Measurements from ENCODE around the gene WFS1.

The WFS1 gene

DNA sequence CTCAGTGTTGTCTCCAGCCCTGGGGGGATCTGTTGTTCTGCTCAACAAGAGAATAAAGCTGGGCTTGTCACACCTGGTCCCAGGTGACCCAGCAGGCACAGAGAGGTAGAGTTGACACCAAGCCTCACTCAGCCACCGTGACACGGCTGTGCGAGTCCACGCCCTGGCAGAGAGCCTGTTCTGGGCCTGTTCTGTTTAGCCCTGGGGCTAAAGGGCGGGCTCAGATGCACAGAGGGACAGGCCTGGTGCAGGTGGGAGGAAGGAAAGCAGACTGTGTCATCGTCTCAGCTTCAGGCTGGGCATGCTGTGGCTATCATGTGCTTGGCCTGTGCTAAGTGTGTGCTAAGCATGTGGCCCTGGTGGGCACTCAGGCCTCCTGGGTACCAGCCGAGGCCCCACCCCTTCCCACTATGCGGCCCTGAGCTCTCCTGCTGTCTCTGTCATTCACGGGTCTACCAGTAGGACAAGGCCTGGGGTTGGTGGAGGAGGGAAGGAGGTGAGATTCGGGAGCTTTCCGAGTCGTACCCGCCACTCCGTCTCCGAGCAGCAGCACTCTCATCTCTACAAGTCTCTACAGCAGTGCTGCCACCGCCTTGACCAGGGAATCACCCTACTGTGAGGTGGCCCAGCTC, 10.8 kb downstream of the WFS1 start:
- no peak for DNase-seq

DNA sequence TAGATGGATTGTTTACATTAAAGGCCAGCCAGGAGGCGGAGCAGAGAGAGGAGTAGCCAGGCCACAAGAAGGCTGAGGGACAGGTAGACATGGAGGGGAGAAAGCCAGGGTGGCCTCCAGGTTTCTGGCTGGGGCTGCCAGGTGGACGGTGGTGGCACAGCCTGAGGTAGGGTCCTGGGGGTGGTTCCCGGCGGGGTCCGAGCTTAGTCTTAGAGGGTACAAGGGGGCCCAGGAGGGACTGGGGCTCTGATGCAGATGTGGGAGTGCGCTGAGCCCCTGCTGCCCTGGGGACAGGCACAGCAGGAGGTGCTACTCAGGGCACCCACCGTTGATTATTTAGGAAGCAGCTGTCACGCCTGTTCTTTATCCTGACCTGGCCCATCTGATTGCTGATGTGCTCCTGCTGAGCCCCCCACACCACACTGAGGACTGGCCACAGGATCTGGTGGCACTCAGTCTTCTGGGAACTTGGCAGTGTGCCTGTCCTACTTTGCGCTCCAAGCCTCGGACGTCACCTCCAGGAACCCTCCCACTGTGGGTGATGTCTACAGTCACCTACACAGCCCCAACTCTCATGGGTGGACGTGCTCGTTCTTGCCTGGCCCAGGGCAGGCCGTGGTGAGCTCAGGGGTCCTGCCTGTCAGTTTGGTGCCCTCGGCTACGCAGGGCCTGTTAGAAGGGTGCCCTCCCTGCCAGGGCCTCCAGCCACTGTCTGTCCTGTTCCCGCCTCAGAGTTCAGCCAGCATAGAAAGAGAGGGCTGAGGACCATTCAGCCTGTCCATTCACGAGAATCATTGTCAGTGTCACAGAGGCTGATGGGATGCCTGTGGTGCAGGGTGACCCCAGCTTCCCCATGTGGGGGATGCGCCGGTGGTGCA, 12.0 kb downstream of the WFS1 start:
- DNase-seq: no peak

DNA sequence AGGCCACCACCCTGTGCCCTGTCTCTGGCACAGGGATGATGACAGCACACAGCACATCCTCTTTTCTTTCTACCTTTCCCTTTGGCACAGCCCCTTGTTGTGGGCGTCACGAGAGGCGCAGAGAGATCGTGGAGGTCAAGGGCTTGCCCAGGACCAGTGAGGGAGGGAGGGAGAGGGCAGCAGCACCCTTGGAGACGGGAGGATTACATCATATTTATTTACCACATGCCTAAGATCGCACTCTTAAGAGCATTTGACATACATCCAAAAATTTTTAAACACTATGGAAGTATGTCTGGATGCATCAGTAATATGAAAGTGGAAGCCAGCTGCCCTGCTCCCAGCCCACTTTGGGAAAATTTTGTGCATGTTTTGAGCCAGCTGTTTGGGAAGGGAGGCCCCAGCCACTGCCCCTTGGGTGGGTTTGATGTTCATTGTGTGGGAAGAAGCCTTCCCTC, 12.7 kb downstream of the WFS1 start:
- DNase-seq: no peak

DNA sequence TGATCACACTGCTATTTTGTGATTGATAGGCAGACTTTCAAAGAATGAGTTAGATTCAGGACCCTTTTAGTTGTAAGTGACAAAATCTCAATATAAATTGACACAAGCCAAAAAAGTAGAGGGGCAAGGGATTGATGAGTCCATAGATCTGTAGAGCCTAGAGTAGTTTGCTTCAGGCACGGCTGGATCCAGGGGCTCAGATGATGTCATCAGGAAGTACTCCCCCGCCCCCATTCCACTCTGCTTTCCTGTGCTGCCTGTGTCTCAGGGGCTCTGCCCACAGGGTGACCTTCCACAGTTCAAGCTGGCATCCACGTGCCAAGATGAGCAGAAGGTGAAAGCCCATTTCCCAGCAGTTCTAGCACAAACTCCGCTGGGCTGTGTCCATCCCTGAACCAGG, 13.6 kb downstream of the WFS1 start:
- no peak for DNase-seq

DNA sequence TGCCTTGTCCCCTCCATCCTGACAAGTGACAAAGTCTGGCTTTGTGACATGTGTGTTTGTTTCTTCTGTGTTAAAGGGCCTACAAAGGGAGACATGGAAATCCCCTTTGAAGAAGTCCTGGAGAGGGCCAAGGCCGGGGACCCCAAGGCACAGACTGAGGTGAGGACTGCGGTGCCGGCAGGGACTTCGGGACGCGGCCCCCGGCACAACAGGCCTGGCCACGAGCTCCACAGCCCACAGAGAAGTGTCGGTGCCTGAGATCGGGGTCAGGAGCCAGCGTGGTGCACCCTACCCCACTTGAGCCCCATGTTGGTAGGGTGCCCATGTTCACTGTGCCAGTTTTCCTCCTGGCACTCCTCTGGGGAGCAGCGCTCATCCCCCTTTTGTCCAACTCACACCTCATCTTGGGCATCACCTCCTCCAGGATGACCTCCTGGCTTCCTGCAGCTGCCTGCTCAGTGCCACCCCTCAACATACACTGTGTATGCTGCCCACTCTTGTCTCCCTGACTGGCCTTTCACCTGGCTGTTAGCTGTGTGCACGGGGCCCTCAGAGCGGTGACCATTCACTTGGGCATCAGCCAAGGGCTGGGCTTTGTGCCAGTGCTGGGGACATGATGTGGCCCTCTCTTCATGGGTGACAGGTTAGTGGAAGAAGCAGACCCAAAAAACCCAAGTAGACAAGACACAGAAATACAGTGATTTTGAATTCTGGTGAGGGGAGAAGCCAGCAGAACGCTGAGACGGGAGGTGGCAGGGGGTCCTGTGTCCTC, 17.6 kb downstream of the WFS1 start:
- no peak for DNase-seq

DNA sequence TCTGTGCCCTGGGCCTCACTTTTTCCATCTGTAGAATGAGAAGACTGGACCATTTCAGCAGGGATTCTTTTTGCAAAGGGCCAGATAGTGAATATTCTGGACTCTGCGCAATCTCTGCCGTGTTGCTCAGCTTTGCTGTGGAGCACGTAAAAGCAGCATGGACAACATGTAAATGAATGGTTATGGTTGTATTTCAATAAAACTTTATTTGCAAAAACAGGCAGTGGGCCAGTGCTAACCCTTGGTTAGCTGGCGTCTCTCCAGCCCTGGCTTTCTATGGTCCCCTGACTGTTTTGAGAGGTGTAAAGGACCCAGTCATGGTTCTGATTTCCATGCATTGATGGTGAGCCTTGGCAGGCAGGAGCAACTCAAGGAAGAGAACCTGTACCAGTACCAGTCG, 18.7 kb downstream of the WFS1 start:
- no peak for DNase-seq

DNA sequence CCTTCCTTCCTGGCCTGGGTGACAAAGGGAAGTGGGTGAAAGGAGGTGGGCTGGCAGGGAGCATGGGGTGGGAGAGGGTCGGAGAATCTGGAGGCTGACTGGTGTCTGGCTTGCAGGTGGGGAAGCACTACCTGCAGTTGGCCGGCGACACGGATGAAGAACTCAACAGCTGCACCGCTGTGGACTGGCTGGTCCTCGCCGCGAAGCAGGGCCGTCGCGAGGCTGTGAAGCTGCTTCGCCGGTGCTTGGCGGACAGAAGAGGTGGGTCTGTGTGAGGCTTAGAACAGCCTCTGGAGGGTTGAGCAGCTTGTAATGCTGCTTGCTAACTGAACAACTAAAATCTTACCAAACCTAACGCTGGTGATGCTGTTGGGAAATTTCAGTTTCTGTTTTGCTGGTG, 19.2 kb downstream of the WFS1 start:
- no peak for DNase-seq

DNA sequence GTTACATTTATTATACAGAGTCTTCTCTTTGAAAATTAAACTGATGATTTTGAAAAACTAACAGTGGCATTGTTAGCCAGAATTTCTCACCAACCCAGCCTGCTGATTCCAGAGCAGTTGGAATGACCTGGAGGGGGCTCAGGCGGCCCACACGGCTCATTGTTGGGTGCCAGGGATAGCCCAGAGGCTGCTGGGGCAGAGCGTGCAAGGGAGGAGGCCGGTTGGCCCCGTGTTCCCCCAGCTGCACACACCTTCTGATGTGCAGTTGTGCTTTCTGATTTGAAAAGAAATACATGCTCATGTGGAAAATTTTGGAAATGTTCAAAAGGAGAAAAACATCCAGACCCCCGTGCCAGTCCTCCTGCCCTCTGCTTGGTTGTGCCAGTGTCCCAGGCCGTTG, 20.6 kb downstream of the WFS1 start:
- DNase-seq: no peak

DNA sequence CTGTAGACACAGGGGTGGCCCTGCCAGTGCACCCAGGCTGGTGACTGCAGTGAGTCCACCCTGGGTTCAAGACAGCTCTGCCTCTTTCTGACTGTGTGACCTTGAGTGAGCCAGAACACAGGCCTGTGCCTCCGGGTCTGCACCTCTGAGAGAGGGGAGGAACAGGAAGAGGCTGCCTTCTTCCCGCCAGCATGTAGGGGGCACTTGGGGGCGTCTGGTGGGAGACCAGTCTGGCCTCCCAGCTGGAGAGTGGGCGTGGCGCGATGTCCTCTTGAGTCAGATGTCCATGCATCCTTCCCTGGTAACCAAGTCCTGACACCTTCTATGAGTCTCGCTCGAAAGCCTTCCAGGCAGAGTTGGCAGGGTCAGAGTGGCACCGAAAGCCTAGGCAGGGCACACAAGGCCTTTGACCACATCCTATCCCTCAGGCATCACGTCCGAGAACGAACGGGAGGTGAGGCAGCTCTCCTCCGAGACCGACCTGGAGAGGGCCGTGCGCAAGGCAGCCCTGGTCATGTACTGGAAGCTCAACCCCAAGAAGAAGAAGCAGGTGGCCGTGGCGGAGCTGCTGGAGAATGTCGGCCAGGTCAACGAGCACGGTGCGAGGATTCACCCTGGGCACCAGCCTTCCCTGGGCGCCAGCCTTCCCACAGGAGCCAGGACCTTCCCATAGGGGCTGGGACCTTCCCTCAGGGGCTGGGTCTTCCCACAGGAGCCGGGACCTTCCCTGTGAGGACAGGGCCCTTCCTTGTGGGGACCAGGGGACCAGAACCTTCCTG, 21.3 kb downstream of the WFS1 start:
- no peak for DNase-seq

DNA sequence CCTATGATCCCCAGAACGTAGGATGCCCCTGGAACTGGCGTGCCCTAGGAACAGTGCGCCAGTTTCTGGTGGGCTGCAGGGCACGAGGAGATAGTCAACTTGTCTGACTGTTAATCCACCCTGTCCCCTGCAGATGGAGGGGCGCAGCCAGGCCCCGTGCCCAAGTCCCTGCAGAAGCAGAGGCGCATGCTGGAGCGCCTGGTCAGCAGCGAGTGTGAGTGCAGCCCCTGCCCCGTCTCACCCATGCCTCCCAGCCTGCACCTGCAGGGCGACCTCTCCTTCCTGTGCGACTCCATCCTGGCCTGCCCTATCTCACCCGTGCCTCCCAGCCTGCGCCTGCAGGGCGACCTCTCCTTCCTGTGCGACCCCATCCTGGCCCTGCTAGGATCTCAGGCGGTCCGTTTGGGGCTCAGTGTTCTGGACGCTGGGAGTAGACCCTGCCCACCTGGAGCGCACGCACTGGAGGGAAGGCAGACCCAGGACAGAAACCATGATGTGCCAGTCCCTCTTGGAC, 22.2 kb downstream of the WFS1 start:
- no peak for DNase-seq

DNA sequence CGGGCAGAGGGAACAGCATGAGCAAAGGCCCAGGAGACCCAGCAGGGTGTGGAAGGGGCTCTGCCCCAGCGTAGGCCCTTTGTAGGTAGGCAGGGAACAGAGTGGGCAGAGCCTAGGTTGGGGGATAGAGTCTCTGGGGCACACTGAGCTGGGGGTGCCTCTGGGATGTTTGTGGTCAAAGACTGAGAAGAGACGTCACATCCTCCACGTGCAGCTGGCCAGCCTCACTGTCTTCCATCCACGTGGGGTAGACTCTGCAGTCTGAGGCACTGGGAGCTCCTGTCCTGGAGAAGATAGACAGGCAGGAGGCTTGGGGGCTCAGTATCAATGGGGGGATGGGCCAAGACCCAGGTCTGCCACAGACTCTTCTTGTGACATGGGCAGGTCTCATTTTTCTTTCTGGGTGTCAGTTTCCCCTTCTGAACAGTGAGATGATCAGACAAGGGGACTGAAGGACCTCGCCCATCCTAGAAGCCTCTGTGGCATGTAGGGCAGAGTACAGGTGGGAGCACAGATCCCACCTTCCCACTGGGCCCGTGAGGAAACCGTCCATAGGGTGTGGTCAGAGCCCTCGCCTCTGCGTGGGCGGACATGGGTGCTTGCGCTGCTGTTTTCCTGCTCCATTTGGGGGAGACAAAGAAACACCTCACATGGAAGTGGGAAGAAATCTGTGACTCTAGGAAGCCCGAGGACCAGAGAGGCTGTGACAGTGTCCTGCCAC, 22.9 kb downstream of the WFS1 start:
- DNase-seq: no peak

DNA sequence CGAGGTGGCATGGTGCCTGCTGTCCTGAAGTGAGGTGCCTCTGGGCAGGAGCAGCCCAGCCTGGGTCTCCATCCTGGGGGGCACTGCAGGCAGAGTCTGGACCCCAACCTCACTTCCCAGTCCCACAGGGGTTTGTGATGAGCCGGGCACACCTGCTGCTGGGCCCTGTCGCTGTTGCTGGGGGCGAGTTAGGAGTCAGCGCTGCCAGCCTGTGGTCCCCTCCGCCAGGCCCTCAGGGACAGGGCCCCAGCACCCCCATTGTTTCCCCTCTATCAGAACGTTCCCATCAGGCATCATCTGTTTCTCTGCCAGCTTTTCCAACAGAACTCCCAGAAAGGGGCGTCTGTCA, 23.4 kb downstream of the WFS1 start:
- DNase-seq: no peak

DNA sequence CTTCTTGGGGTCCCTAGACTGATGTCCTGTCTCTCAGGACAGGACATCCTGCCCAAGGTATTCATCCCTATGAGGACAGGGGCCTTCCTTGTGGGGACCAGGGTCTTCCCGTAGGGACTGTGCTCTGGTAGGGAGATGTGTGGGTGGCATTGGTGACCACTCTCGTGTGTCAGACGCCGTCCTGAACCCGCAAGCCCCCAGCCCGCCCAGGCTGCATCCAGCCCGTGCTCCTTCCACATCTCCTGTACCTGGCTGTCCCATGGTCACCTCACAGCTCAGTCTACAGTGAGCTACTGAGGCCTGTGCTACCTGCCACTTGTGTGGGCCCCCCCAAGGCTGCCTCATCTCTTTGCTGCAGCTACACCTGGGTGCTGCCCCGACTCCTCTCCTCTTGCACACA, 24.0 kb downstream of the WFS1 start:
- DNase-seq: no peak

DNA sequence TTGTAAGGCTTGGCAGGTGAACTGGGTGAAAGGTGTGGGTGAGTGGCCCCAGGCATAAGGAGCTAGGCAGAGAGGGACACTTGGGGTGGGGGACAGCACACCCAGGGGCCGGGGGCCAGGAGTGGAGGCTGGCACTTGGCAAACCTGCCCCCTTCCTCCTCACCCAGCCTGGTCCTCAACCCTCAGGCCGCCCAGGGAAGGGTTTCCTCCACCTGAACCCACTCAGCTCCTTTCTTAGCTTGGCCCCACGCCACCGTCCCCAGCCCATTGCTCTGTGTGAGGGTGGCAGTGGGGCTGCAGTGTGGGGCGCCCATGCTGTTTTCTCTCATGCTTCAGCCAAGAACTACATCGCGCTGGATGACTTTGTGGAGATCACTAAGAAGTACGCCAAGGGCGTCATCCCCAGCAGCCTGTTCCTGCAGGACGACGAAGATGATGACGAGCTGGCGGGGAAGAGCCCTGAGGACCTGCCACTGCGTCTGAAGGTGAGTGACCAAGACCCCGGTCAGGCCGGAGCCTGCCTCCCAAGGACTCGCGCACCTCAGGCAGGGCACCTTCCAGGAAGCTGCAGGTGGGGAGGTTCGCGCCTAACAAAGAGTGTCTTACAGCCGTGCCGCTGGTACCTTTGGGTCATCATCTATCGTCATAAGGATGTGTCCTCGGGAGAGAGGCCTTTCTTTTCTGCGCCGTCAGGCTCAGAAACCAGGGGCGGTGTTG, 25.2 kb downstream of the WFS1 start:
- no peak for DNase-seq

DNA sequence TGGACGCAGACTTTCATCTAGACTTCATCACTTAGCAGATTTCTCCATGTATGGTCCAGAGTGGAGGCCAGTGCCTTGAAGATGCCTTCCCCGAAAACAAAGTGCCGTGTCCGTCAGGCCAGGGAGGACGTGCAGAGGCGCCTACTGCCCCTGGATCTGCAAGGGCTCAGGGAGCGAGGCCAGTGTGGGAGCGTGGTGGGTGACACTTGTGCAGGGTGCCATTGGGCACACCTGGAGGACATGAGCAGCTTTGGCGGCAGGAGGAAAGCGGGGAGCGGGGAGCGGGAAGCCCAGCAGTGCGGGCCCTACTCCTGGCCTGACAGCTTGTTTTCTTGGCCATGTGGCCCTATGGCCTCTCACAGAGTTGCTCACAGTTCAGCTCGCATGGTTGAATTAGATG, 25.8 kb downstream of the WFS1 start:
- no peak for DNase-seq

DNA sequence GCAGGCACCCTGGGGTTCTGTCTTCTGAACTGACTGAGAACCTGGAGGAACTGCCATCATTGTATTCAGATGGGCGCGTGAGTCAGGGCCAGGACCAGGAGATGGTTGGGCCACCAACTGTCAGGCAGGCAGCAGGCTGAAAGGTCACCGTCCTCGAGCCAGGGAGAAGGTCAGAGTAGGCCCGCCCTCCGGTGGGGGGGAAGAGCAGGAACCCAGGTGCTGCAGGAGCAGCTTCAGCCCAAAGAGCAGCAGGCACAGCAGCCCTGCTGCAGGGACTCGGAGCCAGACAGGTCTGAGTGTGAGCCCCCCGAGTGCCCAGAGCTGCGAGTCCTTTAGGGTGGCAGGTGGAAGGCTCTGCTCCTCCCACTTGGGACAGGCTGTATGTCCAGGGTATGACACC, 26.4 kb downstream of the WFS1 start:
- no peak for DNase-seq

DNA sequence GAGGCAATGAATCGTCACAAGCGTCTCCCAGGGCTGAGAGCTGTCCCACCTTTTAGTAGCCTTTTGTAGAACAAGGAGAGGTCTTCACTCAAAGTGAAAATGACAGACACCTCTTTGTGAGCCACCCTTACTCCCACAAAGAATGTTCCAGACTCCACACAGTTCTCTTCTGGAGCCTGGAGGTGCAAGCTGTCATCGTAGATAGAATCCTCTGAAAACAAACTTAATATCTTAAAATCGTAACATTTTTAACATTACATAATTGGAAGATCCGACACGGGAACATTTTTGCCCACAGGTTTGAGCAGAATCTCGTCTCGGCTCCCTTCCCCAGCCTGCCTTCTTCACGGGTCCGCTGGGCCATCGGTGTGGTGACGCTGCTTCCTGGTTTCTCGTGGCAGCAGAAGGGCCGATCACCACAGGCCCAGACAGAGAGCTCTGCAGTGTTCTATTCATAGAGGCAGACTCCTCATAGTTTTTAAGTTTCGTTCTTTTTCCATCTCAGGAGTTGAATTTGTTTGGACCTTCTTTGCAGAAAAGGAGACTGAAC, 27.7 kb downstream of the WFS1 start:
- no peak for DNase-seq

DNA sequence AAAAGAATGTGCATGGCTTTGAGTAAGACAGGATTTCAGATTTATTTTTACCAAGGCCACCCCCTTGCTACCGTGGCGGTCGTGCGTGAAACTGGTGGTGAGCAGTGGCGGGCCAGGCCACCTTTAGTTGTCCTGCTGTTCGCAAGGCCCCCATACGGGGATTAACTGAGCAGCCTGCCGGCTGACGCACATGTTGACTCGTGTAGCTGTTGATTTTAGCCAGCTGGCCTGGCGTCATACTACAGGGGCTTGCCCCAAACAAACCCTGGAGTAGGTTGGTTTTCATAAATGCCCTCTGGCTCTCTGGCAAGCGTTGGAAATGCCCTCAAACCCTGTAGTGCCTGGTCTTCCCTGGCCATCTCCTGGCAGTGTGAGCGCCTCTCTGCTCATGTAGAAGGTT, 28.4 kb downstream of the WFS1 start:
- DNase-seq: no peak

DNA sequence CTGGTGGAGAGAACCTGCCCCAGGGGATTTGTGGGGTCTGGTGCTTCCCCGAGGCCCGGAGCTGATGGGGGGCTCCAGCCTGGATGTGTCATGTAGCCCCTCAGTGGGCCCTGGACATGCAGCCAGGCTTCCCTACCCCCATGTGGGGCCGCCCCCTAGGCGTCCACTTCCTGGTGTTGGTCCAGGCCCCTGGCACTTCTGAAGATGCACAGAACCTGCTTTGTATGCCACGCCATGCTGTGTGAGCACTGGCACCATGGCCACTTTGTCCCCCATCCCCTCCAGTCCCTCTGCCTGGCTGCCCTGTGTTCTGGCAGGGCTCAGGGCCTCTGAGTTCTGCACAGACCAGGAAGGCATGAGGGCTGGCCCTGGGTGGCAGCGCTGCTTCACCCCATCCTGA, 29.2 kb downstream of the WFS1 start:
- no peak for DNase-seq

DNA sequence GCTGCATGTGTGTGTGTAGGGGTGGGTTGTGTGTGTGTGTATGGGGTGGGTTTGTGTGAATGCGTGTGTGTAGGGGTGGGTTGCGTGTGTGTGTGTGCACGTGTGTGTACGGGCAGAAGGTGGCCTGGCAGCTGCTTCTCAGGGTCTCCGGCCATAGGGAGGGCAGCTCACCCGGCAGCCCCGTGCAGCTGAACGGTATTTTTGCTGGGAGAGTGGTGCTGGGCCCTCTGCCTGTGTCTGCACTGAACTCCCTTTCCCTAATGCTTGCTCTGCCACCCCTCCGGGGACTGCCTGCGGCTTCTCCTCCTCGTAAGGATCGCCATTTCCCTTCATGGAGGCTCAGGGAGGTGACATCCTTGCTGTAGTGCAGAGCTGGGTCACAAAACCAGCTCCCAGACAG, 30.2 kb downstream of the WFS1 start:
- no peak for DNase-seq

DNA sequence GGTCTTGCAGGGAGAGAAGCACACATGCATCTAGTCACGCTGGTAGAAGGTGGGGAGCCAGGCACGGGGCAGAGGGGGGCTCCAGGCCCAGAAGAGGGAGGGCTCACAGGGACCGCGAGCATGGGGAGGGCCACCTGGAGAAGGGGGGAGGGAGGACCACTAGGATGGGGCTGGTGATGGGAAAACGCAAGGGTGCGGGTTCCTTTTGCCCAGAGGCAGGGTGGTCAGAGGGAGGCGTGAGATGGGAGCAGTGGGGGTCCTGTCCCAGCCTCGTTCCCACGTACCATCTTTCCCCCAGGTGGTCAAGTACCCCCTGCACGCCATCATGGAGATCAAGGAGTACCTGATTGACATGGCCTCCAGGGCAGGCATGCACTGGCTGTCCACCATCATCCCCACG, 30.7 kb downstream of the WFS1 start:
- no peak for DNase-seq

All from NCI-H774 (cell line).